Mammary epithelial cell (primary cell): ENCODE measurements around the gene FAM25G.
"Not testable (repeated sequence)": the region's sequence is repeated elsewhere in the genome, so short reads cannot be mapped to it uniquely, and the experiment has no call there.

Experiments used
- CTCF ChIP-seq, 2 donors: IDR thresholded peaks in 1 of 2; conservative IDR thresholded peaks in 1 of 2; 2 replicates each; pipeline ENCODE4 v1.5.1; 2011 to 2012; ENCODE audit warnings: inconsistent platforms in 2 of 2, low read length in 2 of 2, mild to moderate bottlenecking in 2 of 2, control low read depth in 1 of 2, low read depth in 1 of 2; ENCODE audit not compliant: insufficient read depth in 1 of 2; ENCODE audit errors: extremely low read depth in 1 of 2
- EZH2 ChIP-seq: IDR thresholded peaks from 2 replicates; pipeline ENCODE4 v1.6.1; 2012; ENCODE audit warnings: low read length, inconsistent platforms, borderline replicate concordance

- not testable (repeated sequence) for TF ChIP-seq EZH2; CTCF (conservative IDR thresholded peaks at IDR 0.05 in 1 of 2, IDR thresholded peaks at IDR 0.05 in 1 of 2; ENCODE audit: extremely low read depth in 1 of 2, insufficient read depth in 1 of 2, low read depth in 1 of 2, low read length in 2 of 2)
These were observed 5.6 kb downstream of the FAM25G start for GRCh38 chr10:47485943-47486342.
